Omental fat pad (tissue), 4 donors: ENCODE results near the gene TMEM176A. TPM values are rescaled to one million over a fixed set of nuclear protein-coding genes. Genes with fewer than 3 reads are reported as not detected.
A peak's percentile ranks its signal among the peaks of the same experiment; 100 is the strongest.

Source experiments
- ATAC-seq: fragments of 150-250 bp; one replicate; pipeline ENCODE4 v1.9.1; 2016; ENCODE audit warnings: mild to moderate bottlenecking, moderate library complexity; ENCODE audit not compliant: low FRiP score
- DNase-seq: peaks from one replicate; pipeline ENCODE4 v3.0.0-alpha.2; 2019; ENCODE audit warnings: low spot score
- total RNA-seq, 4 donors: library from RNA; depleted of rRNA; stranded (reverse); fragments of >200 nt; gene quantifications; one replicate each; pipeline ENCODE4 v1.1.0, GENCODE V29; 2016
- TF ChIP-seq, protein P1 (sequence below), 3 donors: fragments of 450-650 bp; IDR thresholded peaks; one replicate each; pipeline ENCODE4 v1.5.1; 2016 to 2017; ENCODE audit warnings: antibody characterized with exemption in 3 of 3, mild to moderate bottlenecking in 3 of 3, moderate library complexity in 2 of 3

Gene TMEM176A
- total RNA-seq, 4 donors from 2014 or later: 18.1 to 105 (median 48.6) TPM

DNA sequence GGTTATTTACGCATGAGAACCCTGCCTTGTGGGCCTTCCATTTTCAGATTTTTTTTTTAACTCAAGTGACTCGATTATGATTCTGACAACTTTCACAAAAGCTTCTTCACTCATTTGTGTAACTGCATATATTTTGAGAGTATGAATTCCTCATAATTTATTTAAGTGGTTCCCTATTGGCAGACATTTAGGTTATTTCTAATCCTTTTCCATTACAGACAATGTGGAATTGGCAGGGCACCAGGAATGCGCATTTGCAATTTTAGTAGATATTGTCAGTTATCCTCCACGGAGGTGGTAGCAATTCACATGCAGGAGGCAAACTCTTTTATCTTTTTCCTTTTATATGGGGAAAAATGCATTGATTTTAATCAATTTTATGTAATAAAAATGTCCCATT is 2.9 kb upstream of the TMEM176A start:
- TF ChIP-seq, protein P1, sequence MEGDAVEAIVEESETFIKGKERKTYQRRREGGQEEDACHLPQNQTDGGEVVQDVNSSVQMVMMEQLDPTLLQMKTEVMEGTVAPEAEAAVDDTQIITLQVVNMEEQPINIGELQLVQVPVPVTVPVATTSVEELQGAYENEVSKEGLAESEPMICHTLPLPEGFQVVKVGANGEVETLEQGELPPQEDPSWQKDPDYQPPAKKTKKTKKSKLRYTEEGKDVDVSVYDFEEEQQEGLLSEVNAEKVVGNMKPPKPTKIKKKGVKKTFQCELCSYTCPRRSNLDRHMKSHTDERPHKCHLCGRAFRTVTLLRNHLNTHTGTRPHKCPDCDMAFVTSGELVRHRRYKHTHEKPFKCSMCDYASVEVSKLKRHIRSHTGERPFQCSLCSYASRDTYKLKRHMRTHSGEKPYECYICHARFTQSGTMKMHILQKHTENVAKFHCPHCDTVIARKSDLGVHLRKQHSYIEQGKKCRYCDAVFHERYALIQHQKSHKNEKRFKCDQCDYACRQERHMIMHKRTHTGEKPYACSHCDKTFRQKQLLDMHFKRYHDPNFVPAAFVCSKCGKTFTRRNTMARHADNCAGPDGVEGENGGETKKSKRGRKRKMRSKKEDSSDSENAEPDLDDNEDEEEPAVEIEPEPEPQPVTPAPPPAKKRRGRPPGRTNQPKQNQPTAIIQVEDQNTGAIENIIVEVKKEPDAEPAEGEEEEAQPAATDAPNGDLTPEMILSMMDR (IDR thresholded peaks at IDR 0.05): no peak
- ATAC-seq (no peak), DNase-seq (no peak)

DNA sequence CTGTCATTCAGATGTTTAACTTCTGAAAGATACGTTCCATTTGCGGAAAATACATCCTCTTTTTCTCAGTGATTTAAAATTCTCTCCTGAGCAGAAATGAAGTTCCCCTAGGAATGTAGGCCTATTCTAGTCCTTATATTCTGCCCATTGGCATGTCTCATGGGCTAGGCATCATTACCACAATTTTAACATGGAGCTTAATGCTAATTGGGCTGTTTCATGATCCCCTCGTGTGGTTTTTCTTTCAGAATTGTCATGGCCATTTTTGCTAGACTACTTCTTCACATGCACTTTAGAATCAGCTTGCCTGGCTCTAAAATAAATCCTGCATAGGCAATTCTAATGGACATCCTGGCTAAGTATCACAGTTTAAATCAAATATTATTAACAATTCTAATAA is 1.4 kb upstream of the TMEM176A start:
- ATAC-seq (no peak), DNase-seq (no peak)
- TF ChIP-seq, protein P1 (IDR thresholded peaks at IDR 0.05): no peak

DNA sequence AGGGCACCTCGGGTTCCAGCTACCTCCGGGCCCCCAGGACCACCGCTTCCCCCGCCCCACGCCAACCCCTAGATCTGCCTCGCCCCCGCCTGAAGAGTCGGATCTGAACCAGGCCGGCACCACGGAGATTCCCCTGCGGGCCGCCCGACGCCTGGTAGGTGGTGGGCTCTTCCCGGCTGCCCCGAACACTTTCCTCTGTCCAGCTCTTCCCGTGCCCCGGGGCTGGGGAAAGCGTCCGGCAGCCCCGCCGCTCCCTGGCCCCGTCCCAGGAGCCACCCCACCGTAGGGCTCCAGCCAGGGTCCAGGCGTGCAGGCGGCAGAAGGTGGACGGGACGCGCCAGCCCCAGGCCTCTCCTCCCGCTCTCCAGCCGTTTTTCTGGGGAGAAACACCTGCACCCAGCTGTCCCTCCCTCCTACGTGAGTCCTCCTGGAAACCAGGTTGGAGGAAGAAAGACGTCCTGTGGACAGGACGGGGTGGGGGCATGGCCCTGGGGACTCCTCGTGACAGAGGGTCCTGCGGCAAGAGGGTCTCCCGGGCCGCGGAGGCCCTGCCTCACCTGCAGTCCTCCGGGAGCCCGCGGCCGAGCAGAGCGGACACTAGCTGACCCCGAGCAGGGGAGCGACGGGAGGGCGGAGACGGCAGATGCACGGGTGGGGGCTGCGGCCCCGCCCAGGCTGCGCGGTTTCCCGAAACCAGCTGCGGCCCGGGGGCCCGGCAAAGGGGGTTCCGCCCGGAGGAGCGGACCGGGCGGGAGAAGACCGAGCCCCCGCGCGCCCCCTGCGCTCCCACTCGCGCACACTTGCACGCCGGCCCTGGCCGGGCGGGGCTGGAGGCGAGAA is 608 bp upstream of the TMEM176A start, which contains the start of gene TMEM176B:
TMEM176B (minus strand) TSS at position 624 of the 840 bp plus-strand sequence. CDS start 3,795 bp downstream, outside the sequence.
- ATAC-seq: peak; percentile 84

GRCh38 chr7:150801242-150801945 is 825 bp downstream of the TMEM176A start:
- DNase-seq (no peak), ATAC-seq (peak; percentile 3)
- TF ChIP-seq, protein P1 (IDR thresholded peaks at IDR 0.05): no peak

More for the DNA sequence above, 608 bp upstream of the TMEM176A start, which contains the start of gene TMEM176B:
- TF ChIP-seq, protein P1 (IDR thresholded peaks at IDR 0.05): no peak
- DNase-seq: no peak

DNA sequence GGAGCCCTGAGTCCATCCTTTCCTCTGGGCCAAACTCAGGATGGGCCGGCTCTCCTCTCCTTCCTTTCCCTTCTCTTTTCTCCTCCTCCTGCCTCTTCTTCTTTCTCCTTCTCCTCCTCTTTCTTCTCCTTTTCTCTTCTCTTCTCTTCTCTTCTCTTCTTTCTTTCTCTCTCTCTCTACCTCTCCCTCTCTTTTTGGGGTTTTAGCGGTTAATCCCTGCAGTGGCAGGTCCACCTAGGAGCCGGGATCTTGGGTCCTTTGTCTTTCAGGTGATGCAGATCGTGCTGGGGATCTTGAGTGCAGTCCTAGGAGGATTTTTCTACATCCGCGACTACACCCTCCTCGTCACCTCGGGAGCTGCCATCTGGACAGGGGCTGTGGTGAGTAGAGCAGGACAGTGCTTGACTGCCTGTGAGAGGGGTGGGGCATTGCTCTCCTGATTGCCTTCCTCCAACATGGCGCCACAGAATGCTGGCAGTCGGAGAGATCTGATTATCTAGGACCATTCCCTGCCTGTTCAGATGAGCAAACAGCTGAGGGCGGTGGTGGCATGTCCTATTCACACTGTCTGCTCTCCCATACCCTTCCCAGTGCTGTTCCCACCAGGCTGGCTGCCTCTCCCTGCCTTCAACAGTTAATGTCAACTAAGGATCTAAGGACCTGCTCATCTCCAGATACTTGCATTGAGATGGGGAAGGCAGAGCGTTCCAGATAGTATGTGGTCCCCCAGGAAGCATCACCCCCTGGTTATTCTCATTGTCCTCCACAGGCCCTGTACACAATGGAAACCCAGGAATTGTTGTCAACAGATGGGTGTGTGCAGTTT is 1.6 kb downstream of the TMEM176A start:
- DNase-seq: no peak
- TF ChIP-seq, protein P1 (IDR thresholded peaks at IDR 0.05): no peak
- no peak for ATAC-seq

GRCh38 chr7:150803161-150803860 is 2.7 kb downstream of the TMEM176A start:
- DNase-seq: no peak
- TF ChIP-seq, protein P1 (IDR thresholded peaks at IDR 0.05): no peak
- ATAC-seq: peak; percentile 35
